ENCODE data around the gene PTTG1IP.
"Not testable (repeated sequence)": the region's sequence is repeated elsewhere in the genome, so short reads cannot be mapped to it uniquely, and the experiment has no call there.

The PTTG1IP gene

DNA sequence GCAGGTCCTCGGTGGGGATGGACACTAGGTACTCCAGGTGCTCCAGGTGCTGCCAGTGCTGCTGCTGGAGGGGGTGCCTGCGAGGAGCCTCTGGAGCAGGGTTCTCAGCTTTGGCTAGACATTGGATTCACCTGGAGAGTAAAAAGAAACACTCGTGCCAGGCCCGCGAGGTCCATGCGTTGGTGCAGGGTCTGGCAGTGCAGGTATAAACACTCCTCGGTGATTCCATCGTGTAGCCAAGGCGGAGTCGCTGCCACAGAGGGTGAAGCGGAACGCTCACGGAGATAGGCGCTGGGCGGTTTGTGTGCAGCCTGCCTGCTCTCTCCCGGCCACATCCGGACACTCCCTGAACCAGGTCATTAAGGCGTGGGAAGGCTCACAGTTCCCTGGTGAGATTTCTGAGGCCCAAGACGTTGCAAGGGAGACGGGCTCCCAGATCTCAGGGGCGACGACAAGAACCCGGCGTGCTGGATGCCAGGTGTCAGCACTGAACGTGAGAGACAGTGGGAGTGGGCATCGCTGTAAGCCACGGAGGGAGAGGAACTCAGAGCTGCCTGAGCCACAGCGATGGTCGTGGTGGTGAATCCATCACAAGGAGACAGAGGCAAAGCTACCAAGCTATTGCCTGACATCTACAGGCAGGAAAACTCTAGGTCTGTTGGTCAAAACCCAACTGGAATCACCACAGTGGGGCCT, 38.4 kb downstream of the PTTG1IP start:
- Histone ChIP-seq H3K79me2 (ENCODE audit: insufficient read depth, low read length) (no peaks in the 10 kb centered on the region), H2AFZ (ENCODE audit: low read depth, low read length) (no peak overlapping the region), H3K9ac (ENCODE audit: low read depth, low read length) (no peak overlapping the region), H3K4me2 (ENCODE audit: insufficient read depth, low read length) (no peak overlapping the region), H3K4me1 (ENCODE audit: insufficient read depth, low read length) (no peaks in the 10 kb centered on the region), H3K27me3 (ENCODE audit: insufficient read depth, low read length, poor library complexity) (no peaks in the 10 kb centered on the region), H4K20me1 (ENCODE audit: insufficient read depth, low read length) (no peaks in the 10 kb centered on the region; the same call in 1 of the 2 replicates), H3K4me3 (ENCODE audit: low read depth in 1 of 2, low read length in 2 of 2) (no peak overlapping the region), H3K27ac (ENCODE audit: low read length) (no peak overlapping the region), H3K9me3 (ENCODE audit: insufficient read depth, low read length, severe bottlenecking) (no peaks in the 10 kb centered on the region), H3K36me3 (ENCODE audit: insufficient read depth, low read length) (no peaks in the 10 kb centered on the region)
- TF ChIP-seq, protein P1, sequence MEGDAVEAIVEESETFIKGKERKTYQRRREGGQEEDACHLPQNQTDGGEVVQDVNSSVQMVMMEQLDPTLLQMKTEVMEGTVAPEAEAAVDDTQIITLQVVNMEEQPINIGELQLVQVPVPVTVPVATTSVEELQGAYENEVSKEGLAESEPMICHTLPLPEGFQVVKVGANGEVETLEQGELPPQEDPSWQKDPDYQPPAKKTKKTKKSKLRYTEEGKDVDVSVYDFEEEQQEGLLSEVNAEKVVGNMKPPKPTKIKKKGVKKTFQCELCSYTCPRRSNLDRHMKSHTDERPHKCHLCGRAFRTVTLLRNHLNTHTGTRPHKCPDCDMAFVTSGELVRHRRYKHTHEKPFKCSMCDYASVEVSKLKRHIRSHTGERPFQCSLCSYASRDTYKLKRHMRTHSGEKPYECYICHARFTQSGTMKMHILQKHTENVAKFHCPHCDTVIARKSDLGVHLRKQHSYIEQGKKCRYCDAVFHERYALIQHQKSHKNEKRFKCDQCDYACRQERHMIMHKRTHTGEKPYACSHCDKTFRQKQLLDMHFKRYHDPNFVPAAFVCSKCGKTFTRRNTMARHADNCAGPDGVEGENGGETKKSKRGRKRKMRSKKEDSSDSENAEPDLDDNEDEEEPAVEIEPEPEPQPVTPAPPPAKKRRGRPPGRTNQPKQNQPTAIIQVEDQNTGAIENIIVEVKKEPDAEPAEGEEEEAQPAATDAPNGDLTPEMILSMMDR (IDR thresholded peaks at IDR 0.05; ENCODE audit: borderline replicate concordance, extremely low read depth, low read length, poor library complexity, severe bottlenecking): no peak
- no peak for TF ChIP-seq EZH2 (IDR thresholded peaks at IDR 0.05; ENCODE audit: borderline replicate concordance, low read depth, low read length, severe bottlenecking)
- DNase-seq (no peak), ATAC-seq (ENCODE audit: insufficient read depth, low read depth) (no peak)

DNA sequence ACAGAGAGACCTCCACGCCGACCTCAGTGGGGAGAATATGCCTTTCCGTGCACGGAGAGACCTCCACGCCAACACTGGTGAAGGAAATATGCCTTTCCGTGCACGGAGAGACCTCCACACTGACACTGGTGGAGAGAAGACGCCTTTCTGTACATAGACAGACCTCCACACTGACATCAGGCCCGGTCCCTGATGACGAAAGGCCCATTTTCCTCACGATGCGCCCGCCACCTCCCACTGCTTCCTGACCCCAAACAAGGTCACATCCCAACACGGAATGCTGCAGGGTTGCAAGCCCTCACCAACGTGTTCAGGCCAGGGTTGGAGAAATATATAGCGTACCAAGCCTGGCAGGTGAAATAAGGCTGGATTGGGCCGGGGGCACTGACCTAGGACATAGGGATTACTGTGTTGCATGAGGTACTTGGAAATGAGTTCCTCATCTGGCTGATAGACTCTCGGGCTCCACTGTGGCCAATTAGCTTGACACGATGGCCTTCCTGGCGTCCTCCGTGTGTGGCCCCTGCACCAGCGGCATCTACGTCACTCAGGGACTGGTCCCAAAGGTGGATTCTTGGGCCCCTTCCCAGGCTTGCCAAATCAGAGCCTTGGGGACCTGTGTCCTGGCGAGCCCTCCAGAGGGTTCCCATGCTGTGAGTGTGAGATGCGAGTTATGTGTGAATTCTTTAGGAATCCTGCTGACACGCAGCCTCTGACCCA, 39.1 kb downstream of the PTTG1IP start:
- Histone ChIP-seq H3K9ac (ENCODE audit: low read depth, low read length) (no peak overlapping the region), H3K4me1 (ENCODE audit: insufficient read depth, low read length) (no peaks in the 10 kb centered on the region), H3K27ac (ENCODE audit: low read length) (no peak overlapping the region), H3K4me2 (ENCODE audit: insufficient read depth, low read length) (no peak overlapping the region), H3K79me2 (ENCODE audit: insufficient read depth, low read length) (no peaks in the 10 kb centered on the region), H2AFZ (ENCODE audit: low read depth, low read length) (no peak overlapping the region), H3K4me3 (ENCODE audit: low read depth in 1 of 2, low read length in 2 of 2) (no peak overlapping the region), H4K20me1 (ENCODE audit: insufficient read depth, low read length) (no peaks in the 10 kb centered on the region; the same call in 1 of the 2 replicates), H3K9me3 (ENCODE audit: insufficient read depth, low read length, severe bottlenecking) (peaks cover 2% of the 10 kb centered on the region), H3K27me3 (ENCODE audit: insufficient read depth, low read length, poor library complexity) (no peaks in the 10 kb centered on the region), H3K36me3 (ENCODE audit: insufficient read depth, low read length) (no peaks in the 10 kb centered on the region)
- ATAC-seq (ENCODE audit: insufficient read depth, low read depth): no peak
- DNase-seq: no peak
- TF ChIP-seq, protein P1 (IDR thresholded peaks at IDR 0.05; ENCODE audit: borderline replicate concordance, extremely low read depth, low read length, poor library complexity, severe bottlenecking): no peak
- TF ChIP-seq EZH2 (IDR thresholded peaks at IDR 0.05; ENCODE audit: borderline replicate concordance, low read depth, low read length, severe bottlenecking): no peak

DNA sequence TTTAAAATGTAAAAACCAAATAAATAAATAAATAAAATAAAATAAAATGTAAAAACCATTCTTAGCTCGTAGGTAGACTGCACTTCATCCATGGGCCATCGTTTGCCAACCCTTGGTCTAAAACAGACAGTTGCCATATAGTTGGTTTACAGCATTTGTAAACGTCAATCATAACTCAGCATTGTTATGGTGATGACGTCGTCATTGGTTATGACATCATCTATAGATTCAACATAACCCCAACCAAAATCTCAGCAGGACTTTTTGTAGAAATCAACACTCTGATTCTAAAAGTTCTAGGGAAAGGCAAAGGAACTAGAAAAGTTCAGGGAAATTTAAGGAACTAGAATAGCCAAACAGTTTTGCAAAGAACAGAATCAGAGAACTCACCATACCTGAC, 39.8 kb downstream of the PTTG1IP start:
- H3K4me2 ChIP-seq (ENCODE audit: insufficient read depth, low read length): no peak overlapping the region
- DNase-seq: no peak

DNA sequence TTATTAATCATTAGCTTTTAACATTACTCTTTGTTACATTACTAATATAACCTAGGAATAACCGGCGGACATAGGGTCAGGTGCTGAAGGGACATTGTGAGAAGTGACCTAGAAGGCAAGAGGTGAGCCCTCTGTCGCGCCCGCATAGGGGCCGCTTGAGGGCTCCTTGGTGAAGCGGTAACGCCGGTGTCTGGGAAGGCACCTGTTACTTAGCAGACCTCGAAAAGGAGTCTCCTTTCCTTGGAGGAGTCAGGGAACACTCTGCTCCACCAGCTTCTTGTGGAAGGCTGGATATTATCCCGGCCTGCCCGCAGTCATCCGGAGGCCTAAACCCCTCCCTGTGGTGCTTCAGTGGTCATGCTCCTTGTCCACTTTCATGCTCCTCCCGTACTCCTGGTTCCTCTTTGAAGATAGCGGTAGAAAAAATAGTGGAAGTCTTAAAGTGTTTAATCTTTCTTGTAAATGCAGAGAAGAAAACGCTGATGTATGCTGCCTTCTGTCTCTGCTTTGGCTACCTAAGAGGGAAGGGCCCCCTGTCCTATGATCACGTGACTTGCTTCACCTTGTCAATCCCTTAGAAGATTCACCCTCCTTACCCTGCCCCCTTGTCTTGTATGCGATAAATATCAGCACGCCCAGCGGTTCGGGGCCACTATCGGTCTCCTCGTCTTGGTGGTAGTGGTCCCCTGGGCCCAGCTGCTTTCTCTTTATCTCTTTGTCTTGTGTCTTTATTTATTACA, 40.8 kb downstream of the PTTG1IP start:
- H2AFZ ChIP-seq (ENCODE audit: low read depth, low read length); ATAC-seq (ENCODE audit: insufficient read depth, low read depth); H3K9ac ChIP-seq (ENCODE audit: low read depth, low read length); H3K79me2 ChIP-seq (ENCODE audit: insufficient read depth, low read length); H3K4me2 ChIP-seq (ENCODE audit: insufficient read depth, low read length); DNase-seq; H3K4me1 ChIP-seq (ENCODE audit: insufficient read depth, low read length); H3K4me3 ChIP-seq (ENCODE audit: low read depth in 1 of 2, low read length in 2 of 2); H4K20me1 ChIP-seq (ENCODE audit: insufficient read depth, low read length); H3K27ac ChIP-seq (ENCODE audit: low read length); H3K36me3 ChIP-seq (ENCODE audit: insufficient read depth, low read length); H3K9me3 ChIP-seq (ENCODE audit: insufficient read depth, low read length, severe bottlenecking); H3K27me3 ChIP-seq (ENCODE audit: insufficient read depth, low read length, poor library complexity): not testable (repeated sequence)

More for the DNA sequence above, 39.8 kb downstream of the PTTG1IP start:
- Histone ChIP-seq H3K4me1 (ENCODE audit: insufficient read depth, low read length) (no peaks in the 10 kb centered on the region), H3K79me2 (ENCODE audit: insufficient read depth, low read length) (no peaks in the 10 kb centered on the region), H3K27ac (ENCODE audit: low read length) (no peak overlapping the region), H4K20me1 (ENCODE audit: insufficient read depth, low read length) (no peaks in the 10 kb centered on the region; the same call in 1 of the 2 replicates), H2AFZ (ENCODE audit: low read depth, low read length) (no peak overlapping the region), H3K4me3 (ENCODE audit: low read depth in 1 of 2, low read length in 2 of 2) (no peak overlapping the region), H3K9ac (ENCODE audit: low read depth, low read length) (no peak overlapping the region), H3K27me3 (ENCODE audit: insufficient read depth, low read length, poor library complexity) (no peaks in the 10 kb centered on the region), H3K9me3 (ENCODE audit: insufficient read depth, low read length, severe bottlenecking) (peaks cover 2% of the 10 kb centered on the region), H3K36me3 (ENCODE audit: insufficient read depth, low read length) (no peaks in the 10 kb centered on the region)
- no peak for ATAC-seq (ENCODE audit: insufficient read depth, low read depth)
- TF ChIP-seq EZH2 (IDR thresholded peaks at IDR 0.05; ENCODE audit: borderline replicate concordance, low read depth, low read length, severe bottlenecking): no peak
- TF ChIP-seq, protein P1 (IDR thresholded peaks at IDR 0.05; ENCODE audit: borderline replicate concordance, extremely low read depth, low read length, poor library complexity, severe bottlenecking): no peak
